Right cardiac atrium (tissue), 5 donors: ENCODE results near the gene PRELID2. TPM values are rescaled to one million over a fixed set of nuclear protein-coding genes. Genes with fewer than 3 reads are reported as not detected.
"Not testable (repeated sequence)": the region's sequence is repeated elsewhere in the genome, so short reads cannot be mapped to it uniquely, and the experiment has no call there.

Source experiments
- ATAC-seq, 2 donors: fragments of 200-7000 bp; cut with Tn5 transposase; one replicate each; pipeline versions ENCODE4 v1.8.0 to v1.9.1; 2020; ENCODE audit warnings: moderate library complexity in 2 of 2, mild to moderate bottlenecking in 1 of 2
- DNase-seq, 3 donors: peaks; one replicate each; pipeline ENCODE4 v3.0.0-alpha.2; 2020
- H3K27ac ChIP-seq: one replicate; pipeline ENCODE4 v1.5.1; 2013; ENCODE audit warnings: mild to moderate bottlenecking, low read length, control low read depth, moderate library complexity
- H3K27me3 ChIP-seq: one replicate; pipeline ENCODE4 v1.6.1; 2013; ENCODE audit not compliant: control insufficient read depth, insufficient read depth
- H3K4me1 ChIP-seq: one replicate; pipeline ENCODE4 v1.6.1; 2013; ENCODE audit warnings: low read length; ENCODE audit not compliant: control insufficient read depth, insufficient read depth
- H3K4me3 ChIP-seq: one replicate; pipeline ENCODE4 v1.5.1; 2013; ENCODE audit warnings: low read length, control low read depth
- H3K9me3 ChIP-seq: one replicate; pipeline ENCODE4 v1.6.1; 2013; ENCODE audit warnings: low read length; ENCODE audit not compliant: control insufficient read depth
- WGBS: extraction: QIAGEN DNeasy Blood & Tissue Kit; methylation state at CpG from one replicate; pipeline ENCODE4 v1.1.7; 2013; 5-methylcytosine and 5-hydroxymethylcytosine counted together
- intact Hi-C, 4 donors: fragments of 100-400 bp; cut with DNase I; formaldehyde crosslinking; loops; one replicate each; pipeline versions ENCODE4 v1.11.0 to v1.14.0; 2022 to 2023
- polyA plus RNA-seq: library from polyadenylated mRNA; stranded (reverse); fragments of 200-250 nt; gene quantifications from one replicate; pipeline ENCODE4 v1.2.3, GENCODE V29; 2013
- total RNA-seq, 4 donors: library from RNA; stranded (reverse); fragmentation: NEBNext Ultra II Directional; extraction: Animal tissue kit (Norgen Biotek cat#: 25700); gene quantifications; one replicate each; pipeline ENCODE4 v1.2.1, GENCODE V29; 2021
- donor health status: healthy with polysubstance abuse.
- donor health status: DM: no; HTN: yes; CAD: no.
- donor health status: DM: no; HTN: no; CAD: no.
- donor health status: DM: no; HTN: yes; CAD: no; lungs with severe emphysema.
- donor health status: DM: yes; HTN: yes; CAD: no.

Gene PRELID2
- total and polyA plus RNA-seq, 5 donors: 4.3 to 85.4 (median 41.5) TPM

- Histone ChIP-seq H3K4me3 (no peak overlapping the region), H3K27me3 (no peaks in the 10 kb centered on the region), H3K27ac (no peak overlapping the region), H3K9me3 (no peaks in the 10 kb centered on the region), H3K4me1 (no peaks in the 10 kb centered on the region)
- WGBS: 49% methylated on average over 6 of the region's 6 CpGs
- no peak for ATAC-seq
- intact Hi-C loops: loop anchor here in 2 of 4 donors (10.0 kb wide), 1 partner anchor 207 kb away; no protein-coding TSS in a partner anchor
- no peak for DNase-seq
These were observed 3.1 kb upstream of the PRELID2 start for GRCh38 chr5:145838276-145838675.

- 97% methylated on average over 13 of the region's 13 CpGs for WGBS
- Histone ChIP-seq H3K27ac (peak overlapping the region; percentile 16), H3K4me3 (peak overlapping the region; percentile 91)
- H3K4me1 ChIP-seq, DNase-seq, H3K9me3 ChIP-seq, ATAC-seq, H3K27me3 ChIP-seq: not testable (repeated sequence)
- intact Hi-C loops: loop anchor here in 2 of 4 donors (10.0 kb wide), 1 partner anchor 209 kb away; no protein-coding TSS in a partner anchor
These were observed 1.1 kb upstream of the PRELID2 start for GRCh38 chr5:145836241-145836640.

- Histone ChIP-seq H3K9me3 (no peaks in the 10 kb centered on the region), H3K4me3 (peak overlapping the region; percentile 91), H3K27ac (peak overlapping the region; percentile 16), H3K4me1 (no peaks in the 10 kb centered on the region), H3K27me3 (no peaks in the 10 kb centered on the region)
- ATAC-seq (peak in 1 of 2 donors; percentile 11), DNase-seq (peak in 1 of 3 donors; percentile 53)
- intact Hi-C loops: loop anchor here in 2 of 4 donors (10.0 kb wide), 1 partner anchor 209 kb away; no protein-coding TSS in a partner anchor
- 49% methylated on average over 18 of the region's 18 CpGs for WGBS
These were observed 702 bp upstream of the PRELID2 start for GRCh38 chr5:145835848-145836239.

- DNase-seq (no peak), ATAC-seq (no peak)
- Histone ChIP-seq H3K4me1 (no peaks in the 10 kb centered on the region), H3K9me3 (no peaks in the 10 kb centered on the region), H3K27me3 (no peaks in the 10 kb centered on the region), H3K4me3 (peak overlapping the region; percentile 91), H3K27ac (no peak overlapping the region)
- 17% methylated on average over 10 of the region's 10 CpGs for WGBS
- intact Hi-C loops: loop anchor here in 2 of 4 donors (10.0 kb wide), 1 partner anchor 210 kb away; no protein-coding TSS in a partner anchor
These were observed 607 bp downstream of the PRELID2 start for GRCh38 chr5:145834554-145834916.

- no peaks in the 10 kb centered on the region for H3K27me3 ChIP-seq
- H3K9me3 ChIP-seq: no peaks in the 10 kb centered on the region
- ATAC-seq (no peak), DNase-seq (no peak)
- intact Hi-C loops: loop anchor here in 2 of 4 donors (10.0 kb wide), 1 partner anchor 211 kb away; no protein-coding TSS in a partner anchor
- no peak overlapping the region for H3K27ac ChIP-seq
- no peak overlapping the region for H3K4me3 ChIP-seq
- no peaks in the 10 kb centered on the region for H3K4me1 ChIP-seq
- WGBS: 76% methylated on average over 10 of the region's 10 CpGs
These were observed 1.4 kb downstream of the PRELID2 start for GRCh38 chr5:145833631-145834200.

- DNase-seq: no peak
- no peak overlapping the region for H3K4me3 ChIP-seq
- ATAC-seq: no peak
- intact Hi-C loops: loop anchor here in 2 of 4 donors (10.0 kb wide), 1 partner anchor 214 kb away; no protein-coding TSS in a partner anchor
- no peak overlapping the region for H3K27ac ChIP-seq
- no peaks in the 10 kb centered on the region for H3K9me3 ChIP-seq
- no peaks in the 10 kb centered on the region for H3K27me3 ChIP-seq
- 37% methylated on average over 1 of the region's 1 CpG for WGBS
- no peaks in the 10 kb centered on the region for H3K4me1 ChIP-seq
These were observed 4.5 kb downstream of the PRELID2 start for GRCh38 chr5:145830594-145830993.

- no peak overlapping the region for H3K4me3 ChIP-seq
- H3K27ac ChIP-seq: no peak overlapping the region
- H3K27me3 ChIP-seq: no peaks in the 10 kb centered on the region
- no peak for DNase-seq
- no peaks in the 10 kb centered on the region for H3K4me1 ChIP-seq
- no peaks in the 10 kb centered on the region for H3K9me3 ChIP-seq
- ATAC-seq: no peak
- intact Hi-C loops: loop anchor here in 3 of 4 donors (10.0 kb wide), 2 partner anchors 145 to 215 kb away; no protein-coding TSS in a partner anchor
These were observed 5.3 kb downstream of the PRELID2 start for GRCh38 chr5:145829708-145830361.

- intact Hi-C loops: loop anchor here in 2 of 4 donors (10.0 kb wide), 1 partner anchor 142 kb away; no protein-coding TSS in a partner anchor
- Histone ChIP-seq H3K4me3 (no peak overlapping the region), H3K27ac (no peak overlapping the region), H3K4me1 (no peaks in the 10 kb centered on the region), H3K9me3 (no peaks in the 10 kb centered on the region), H3K27me3 (no peaks in the 10 kb centered on the region)
- WGBS: 67% methylated on average over 8 of the region's 8 CpGs
- no peak for ATAC-seq
- no peak for DNase-seq
These were observed 8.1 kb downstream of the PRELID2 start for GRCh38 chr5:145826895-145827674.

GRCh38 chr5:145825751-145826180 lies 9.4 kb downstream of the PRELID2 start:
- no peak overlapping the region for H3K27ac ChIP-seq
- no peak for ATAC-seq
- intact Hi-C loops: loop anchor here in 2 of 4 donors (10.0 kb wide), 1 partner anchor 141 kb away; no protein-coding TSS in a partner anchor
- 63% methylated on average over 3 of the region's 3 CpGs for WGBS
- H3K27me3 ChIP-seq: no peaks in the 10 kb centered on the region
- no peaks in the 10 kb centered on the region for H3K4me1 ChIP-seq
- H3K9me3 ChIP-seq: no peaks in the 10 kb centered on the region
- no peak for DNase-seq
- H3K4me3 ChIP-seq: no peak overlapping the region

GRCh38 chr5:145824040-145824439 lies 11.1 kb downstream of the PRELID2 start:
- intact Hi-C loops: loop anchor here in 2 of 4 donors (10.0 kb wide), 1 partner anchor 139 kb away; no protein-coding TSS in a partner anchor
- DNase-seq (no peak), ATAC-seq (no peak)
- no peaks in the 10 kb centered on the region for H3K9me3 ChIP-seq
- no peaks in the 10 kb centered on the region for H3K4me1 ChIP-seq
- no peak overlapping the region for H3K4me3 ChIP-seq
- 54% methylated on average over 4 of the region's 4 CpGs for WGBS
- no peaks in the 10 kb centered on the region for H3K27me3 ChIP-seq
- H3K27ac ChIP-seq: no peak overlapping the region
